CD4-positive, alpha-beta T cell (primary cell): ENCODE data around the gene B3GAT3. TPM values are rescaled to one million over a fixed set of nuclear protein-coding genes. Genes with fewer than 3 reads are reported as not detected.

Experiments
- ATAC-seq: fragments of 200-7000 bp; cut with Tn5 transposase; one replicate; pipeline ENCODE4 v1.10.0; 2022; ENCODE audit warnings: mild to moderate bottlenecking; ENCODE audit not compliant: poor library complexity
- CTCF ChIA-PET: fragments of 350-600 bp; sonication (Branson Sonifier 250); formaldehyde crosslinking; loops from one replicate; lab custom pipeline; 2021; ENCODE audit warnings: antibody characterized with exemption, inconsistent platforms; lab: Charles Lee
- POLR2A ChIA-PET: fragments of 350-600 bp; sonication (Branson Sonifier 250); formaldehyde crosslinking; loops from one replicate; lab custom pipeline; 2021; ENCODE audit warnings: antibody characterized with exemption, inconsistent platforms; lab: Charles Lee
- DNase-seq, 14 experiments: peaks; one replicate each; pipeline ENCODE4 v3.0.0-alpha.2; 2013 to 2020; ENCODE audit warnings: mixed read lengths in 2 of 14
- H3K27ac ChIP-seq, 2 donors: one replicate each; pipeline versions ENCODE4 v1.5.1 to v1.7.0; 2013; ENCODE audit warnings: low read length in 2 of 2, low read depth in 1 of 2, mild to moderate bottlenecking in 1 of 2
- H3K27me3 ChIP-seq, 2 experiments: 1 replicate in 1 of 2; 2 replicates in 1 of 2; pipeline versions ENCODE4 v1.6.1 to v1.7.0; 2013; ENCODE audit warnings: low read length in 2 of 2, control low read depth in 1 of 2, mild to moderate bottlenecking in 1 of 2, moderate library complexity in 1 of 2; ENCODE audit not compliant: insufficient read depth in 2 of 2, control insufficient read depth in 1 of 2
- H3K36me3 ChIP-seq: one replicate; pipeline ENCODE4 v1.6.1; 2013; ENCODE audit warnings: low read length, control low read depth; ENCODE audit not compliant: insufficient read depth
- H3K4me1 ChIP-seq: one replicate; pipeline ENCODE4 v1.6.1; 2013; ENCODE audit warnings: low read length, control low read depth; ENCODE audit not compliant: insufficient read depth
- H3K4me3 ChIP-seq: one replicate; pipeline ENCODE4 v1.5.1; 2013; ENCODE audit warnings: mild to moderate bottlenecking, low read length, moderate library complexity
- H3K9me3 ChIP-seq, 2 experiments: 1 replicate in 1 of 2; 2 replicates in 1 of 2; pipeline versions ENCODE4 v1.6.1 to v1.7.0; 2013; ENCODE audit warnings: low read length in 2 of 2, mild to moderate bottlenecking in 2 of 2, control low read depth in 1 of 2, moderate library complexity in 1 of 2; ENCODE audit not compliant: control insufficient read depth in 1 of 2, insufficient read depth in 1 of 2
- H3K27ac Mint-ChIP-seq: one replicate; pipeline ENCODE4 v1.8.0; 2020; ENCODE audit warnings: mixed read lengths
- H3K27me3 Mint-ChIP-seq: one replicate; pipeline ENCODE4 v1.8.0; 2021; ENCODE audit warnings: mixed read lengths
- H3K36me3 Mint-ChIP-seq: one replicate; pipeline ENCODE4 v1.8.0; 2021; ENCODE audit warnings: low read depth, mixed read lengths
- H3K4me1 Mint-ChIP-seq: one replicate; pipeline ENCODE4 v1.8.0; 2021; ENCODE audit warnings: low read depth, mixed read lengths
- H3K4me3 Mint-ChIP-seq: one replicate; pipeline ENCODE4 v1.8.0; 2020; ENCODE audit warnings: mild to moderate bottlenecking, mixed read lengths
- H3K9me3 Mint-ChIP-seq: one replicate; pipeline ENCODE4 v1.8.0; 2020; ENCODE audit warnings: mixed read lengths
- CTCF ChIP-seq: fragments of 200-600 bp; IDR thresholded peaks from one replicate; pipeline ENCODE4 v1.8.0; 2022; ENCODE audit warnings: antibody characterized with exemption, mild to moderate bottlenecking
- intact Hi-C, 2 experiments: fragments of 100-400 bp; cut with DNase I in 1 of 2; cut with micrococcal nuclease in 1 of 2; formaldehyde crosslinking; loops; one replicate each; pipeline versions ENCODE4 v1.15.1 to v1.9.0; 2023 to 2025; cut with DNase I, micrococcal nuclease
- total RNA-seq, 174 experiments: library from RNA in 2 of 174; stranded (reverse) in 2 of 174; gene quantifications; one replicate each; pipeline ENCODE4 v1.2.3 and lab custom pipeline; 2021 to 2026

The B3GAT3 gene
- total RNA-seq, 2 experiments from 2014 or later = 47.2 to 49.5 TPM

GRCh38 chr11:62646825-62647608 is 25.2 kb upstream of the B3GAT3 start:
- H3K27ac ChIP-seq = peak overlapping the region in 1 of 2 donors; percentile 82
- ChIA-PET CTCF (interaction anchor here (0.6 to 1.9 kb wide), 4 partner anchors 18 to 222 kb away, joined by 3 to 7 read pairs (median 5); partner anchors contain the start of genes C11orf98, CSKMT and TUT1), POLR2A (interaction anchor here (0.6 to 7.0 kb wide), 27 partner anchors 8 to 234 kb away, joined by 3 to 77 read pairs (median 4); partner anchors contain the start of genes B3GAT3, C11orf98, CSKMT and EEF1G)
- peaks cover 29% of the 10 kb centered on the region for H3K4me1 Mint-ChIP-seq
- no peak for TF ChIP-seq CTCF
- H3K27me3 Mint-ChIP-seq = no peaks in the 10 kb centered on the region
- H3K27me3 ChIP-seq = no peaks in the 10 kb centered on the region
- no peak for ATAC-seq
- H3K9me3 Mint-ChIP-seq = no peaks in the 10 kb centered on the region
- peak overlapping the region; percentile 96 for H3K4me3 Mint-ChIP-seq
- peaks cover 46% of the 10 kb centered on the region for H3K36me3 ChIP-seq
- intact Hi-C loops = loop anchor here in 1 of 2 experiments (1.0 to 2.0 kb wide), 5 partner anchors 19 to 62 kb away; partner anchors contain the start of genes EML3 and MTA2
- peaks cover 33% of the 10 kb centered on the region for H3K36me3 Mint-ChIP-seq
- no peaks in the 10 kb centered on the region for H3K9me3 ChIP-seq
- peak overlapping the region; percentile 98 for H3K4me3 ChIP-seq
- peak overlapping the region; percentile 99 for H3K27ac Mint-ChIP-seq
- H3K4me1 ChIP-seq = peaks cover 44% of the 10 kb centered on the region
- no peak for DNase-seq

- H3K4me3 ChIP-seq = peak within 1 kb of the TSS; percentile 98
- H3K4me3 Mint-ChIP-seq = peak within 1 kb of the TSS; percentile 96
- DNase-seq = peak; percentile 97 to 100 (median 99)
- ChIA-PET CTCF (interaction anchor here (0.6 to 1.9 kb wide), 5 partner anchors 19 to 221 kb away, joined by 3 to 7 read pairs (median 4); partner anchors contain the start of genes C11orf98, CSKMT and TUT1), POLR2A (interaction anchor here (0.6 to 7.0 kb wide), 29 partner anchors 8 to 235 kb away, joined by 3 to 77 read pairs (median 4); partner anchors contain the start of genes B3GAT3, C11orf98, CSKMT and EEF1G)
- H3K9me3 ChIP-seq = no peaks in the 10 kb centered on the region
- H3K36me3 ChIP-seq = peaks cover 46% of the 10 kb centered on the region
- H3K27me3 ChIP-seq = no peaks in the 10 kb centered on the region
- H3K4me1 ChIP-seq = peaks cover 42% of the 10 kb centered on the region
- peak within 1 kb of the TSS; percentile 82 to 97 for H3K27ac ChIP-seq
- H3K9me3 Mint-ChIP-seq = no peaks in the 10 kb centered on the region
- peaks cover 29% of the 10 kb centered on the region for H3K4me1 Mint-ChIP-seq
- peak; percentile 98 for ATAC-seq
- H3K36me3 Mint-ChIP-seq = peaks cover 33% of the 10 kb centered on the region
- TF ChIP-seq CTCF = no peak
- H3K27ac Mint-ChIP-seq = peak within 1 kb of the TSS; percentile 99
- no peaks in the 10 kb centered on the region for H3K27me3 Mint-ChIP-seq
- intact Hi-C loops = loop anchor here in 1 of 2 experiments (1.0 to 2.0 kb wide), 4 partner anchors 23 to 63 kb away; partner anchors contain the start of genes EML3 and MTA2
Measured at GRCh38 chr11:62645946-62646824, 24.4 kb upstream of the B3GAT3 start, which contains the start of gene GANAB. TSS of gene GANAB (minus strand) at chr11:62646613. CDS start at chr11:62646599, 14 bp downstream.

- peaks cover 35% of the 10 kb centered on the region for H3K4me1 Mint-ChIP-seq
- ChIA-PET CTCF (interaction anchor here (1.0 to 1.9 kb wide), 3 partner anchors 19 to 221 kb away, joined by 3 to 6 read pairs (median 4); partner anchors contain the start of genes C11orf98 and CSKMT), POLR2A (interaction anchor here (1.1 to 7.0 kb wide), 15 partner anchors 8 to 108 kb away, joined by 4 to 77 read pairs (median 12); partner anchors contain the start of genes B3GAT3, C11orf98, CSKMT and EEF1G)
- DNase-seq = peak in 1 of 14 experiments; percentile 30
- ATAC-seq = no peak
- H3K9me3 Mint-ChIP-seq = no peaks in the 10 kb centered on the region
- no peaks in the 10 kb centered on the region for H3K27me3 Mint-ChIP-seq
- Histone ChIP-seq H3K9me3 (no peaks in the 10 kb centered on the region), H3K4me3 (peak overlapping the region; percentile 98), H3K36me3 (peaks cover 46% of the 10 kb centered on the region), H3K4me1 (peaks cover 46% of the 10 kb centered on the region), H3K27me3 (no peaks in the 10 kb centered on the region), H3K27ac (peak overlapping the region; percentile 82 to 97)
- H3K36me3 Mint-ChIP-seq = peaks cover 38% of the 10 kb centered on the region
- peak overlapping the region; percentile 99 for H3K27ac Mint-ChIP-seq
- peak overlapping the region; percentile 96 for H3K4me3 Mint-ChIP-seq
- no peak for TF ChIP-seq CTCF
- intact Hi-C loops = no loop called here
Measured at GRCh38 chr11:62645671-62645945, 23.8 kb upstream of the B3GAT3 start.
